ENCODE data around the gene METTL8. TPM values are rescaled to one million over a fixed set of nuclear protein-coding genes. Genes with fewer than 3 reads are reported as not detected.

Gene METTL8
- total RNA-seq, 1 experiment from 2014 or later = 31.5 TPM

- Histone ChIP-seq H3K27me3 (no peaks in the 10 kb centered on the region), H3K9me3 (no peaks in the 10 kb centered on the region), H3K36me3 (no peaks in the 10 kb centered on the region), H3K4me3 (no peak overlapping the region)
- DNase-seq = no peak
These were observed 91.8 kb downstream of the METTL8 start for GRCh38 chr2:171342067-171342413.

- Histone ChIP-seq H3K36me3 (no peaks in the 10 kb centered on the region), H3K9me3 (no peaks in the 10 kb centered on the region), H3K4me3 (no peak overlapping the region), H3K27me3 (no peaks in the 10 kb centered on the region)
- no peak for DNase-seq
These were observed 92.3 kb downstream of the METTL8 start for GRCh38 chr2:171341394-171342066.

DNA sequence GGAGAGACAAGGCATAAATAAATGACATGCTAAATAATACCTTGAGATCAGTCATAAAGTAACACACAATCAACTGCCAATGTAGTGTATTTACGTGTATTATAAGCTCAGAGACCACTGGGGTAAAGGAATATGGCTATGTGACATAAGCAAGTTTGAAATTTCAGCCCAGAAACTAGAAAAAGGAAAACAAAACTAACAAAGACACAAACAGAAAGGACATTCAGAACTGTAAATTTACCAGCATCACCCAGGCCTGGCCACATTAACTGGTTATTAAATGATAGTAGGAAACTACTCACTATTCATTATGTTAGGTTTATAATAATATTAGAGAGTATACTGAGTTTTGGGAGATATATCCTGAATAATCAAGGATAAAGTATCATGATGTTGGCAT, 98.8 kb downstream of the METTL8 start:
- no peak for DNase-seq
- Histone ChIP-seq H3K27me3 (no peaks in the 10 kb centered on the region), H3K36me3 (no peaks in the 10 kb centered on the region; the same call in 1 of the 2 replicates), H3K4me3 (no peak overlapping the region), H3K9me3 (no peaks in the 10 kb centered on the region)

DNA sequence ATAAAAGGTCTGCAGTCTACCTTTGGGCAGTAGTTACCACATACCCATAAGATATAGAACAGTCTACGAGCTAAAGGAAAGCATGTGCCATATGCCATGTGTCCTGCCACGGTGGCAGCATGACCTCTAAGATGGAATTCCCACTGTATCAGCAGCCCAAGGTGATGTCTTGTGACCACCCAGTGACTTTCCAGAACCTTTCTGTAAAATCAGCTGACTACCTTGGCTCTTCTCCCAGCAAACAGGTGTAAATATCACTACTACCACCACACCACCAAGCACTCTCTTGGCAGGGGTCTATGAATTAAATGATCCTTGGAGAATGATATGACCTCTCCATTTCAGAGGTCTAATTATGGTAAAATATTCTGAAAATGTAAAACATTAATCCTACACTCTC, 99.6 kb downstream of the METTL8 start:
- H3K4me3 ChIP-seq = no peak overlapping the region
- H3K9me3 ChIP-seq = no peaks in the 10 kb centered on the region
- no peaks in the 10 kb centered on the region for H3K27me3 ChIP-seq
- H3K36me3 ChIP-seq = no peaks in the 10 kb centered on the region; the same call in 1 of the 2 replicates
- DNase-seq = no peak

DNA sequence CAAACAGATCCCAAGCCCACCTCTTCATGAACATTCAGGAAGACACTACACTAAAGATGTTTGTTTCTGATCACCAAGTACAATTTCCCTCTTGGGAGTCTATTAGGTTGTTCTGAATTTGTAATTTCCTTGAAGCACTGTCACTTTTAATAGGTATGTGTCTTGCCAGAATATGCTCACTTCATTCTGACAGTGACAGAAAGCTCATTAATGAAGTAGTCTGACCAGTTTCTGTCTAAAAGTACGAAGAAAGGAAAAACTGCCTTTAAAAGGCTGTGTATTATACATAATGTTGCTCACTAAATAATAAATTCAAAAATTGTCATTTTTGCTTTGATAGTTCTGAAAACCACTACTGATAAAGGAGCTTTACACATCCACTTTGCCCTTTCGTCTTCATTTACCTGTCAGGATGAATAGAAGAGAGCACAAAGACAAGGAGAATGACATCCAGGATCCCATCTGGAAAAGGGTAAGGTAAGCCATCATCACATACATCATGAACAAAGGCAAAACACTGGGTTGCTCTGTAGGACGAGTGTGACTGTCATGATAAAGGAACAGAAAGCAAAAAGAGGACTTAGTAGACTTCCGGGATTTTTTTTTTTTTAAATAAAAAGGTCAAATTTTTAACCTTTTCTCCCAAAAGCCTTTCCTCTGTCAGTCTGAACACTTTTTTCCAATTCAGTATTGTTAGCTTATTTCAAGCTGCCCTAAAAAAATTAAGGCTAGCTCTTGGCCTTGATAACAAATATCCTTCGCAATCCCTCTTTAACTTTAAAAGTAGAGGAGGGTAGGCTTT, 103.4 kb downstream of the METTL8 start:
- Histone ChIP-seq H3K4me3 (no peak overlapping the region), H3K36me3 (no peaks in the 10 kb centered on the region; the same call in 1 of the 2 replicates), H3K9me3 (no peaks in the 10 kb centered on the region), H3K27me3 (no peaks in the 10 kb centered on the region)
- no peak for DNase-seq

GRCh38 chr2:171327043-171327496, 106.7 kb downstream of the METTL8 start:
- Histone ChIP-seq H3K36me3 (no peaks in the 10 kb centered on the region; the same call in 1 of the 2 replicates), H3K9me3 (no peaks in the 10 kb centered on the region), H3K4me3 (no peak overlapping the region), H3K27me3 (no peaks in the 10 kb centered on the region)
- DNase-seq = peak; percentile 41

DNA sequence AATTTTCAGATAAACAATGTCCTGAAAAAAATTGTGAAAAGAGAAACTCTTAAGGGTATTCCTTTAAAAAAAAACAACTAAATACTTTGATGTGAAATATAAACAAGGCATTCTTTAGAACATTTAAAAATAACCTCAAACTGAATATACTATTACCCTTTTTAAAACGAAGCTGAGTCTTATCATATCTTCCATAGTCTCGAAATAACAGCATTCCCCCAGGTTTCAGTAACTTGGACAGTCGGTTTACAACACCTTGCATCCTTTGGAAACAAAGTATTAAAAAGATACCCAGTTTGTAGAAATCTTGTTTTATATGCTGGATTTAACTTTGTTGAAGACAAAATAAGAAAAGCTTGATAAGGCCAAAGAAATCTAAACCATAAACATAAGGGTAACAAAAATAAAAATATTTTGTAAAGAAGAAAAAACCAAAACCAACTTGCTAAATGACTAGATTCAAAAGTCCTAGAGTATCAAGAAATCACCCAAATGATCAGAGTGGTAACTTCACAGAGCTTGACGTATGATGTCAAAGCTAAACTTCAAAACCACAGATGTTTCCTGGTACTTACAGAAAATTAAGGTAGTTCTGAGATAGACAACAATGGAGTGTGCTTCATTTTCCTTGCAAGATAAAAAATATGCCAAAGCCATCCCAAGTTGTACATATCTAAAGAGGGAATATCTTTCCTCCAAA, 107.8 kb downstream of the METTL8 start:
- no peaks in the 10 kb centered on the region; the same call in 1 of the 2 replicates for H3K36me3 ChIP-seq
- H3K27me3 ChIP-seq = no peaks in the 10 kb centered on the region
- DNase-seq = no peak
- H3K4me3 ChIP-seq = no peak overlapping the region
- no peaks in the 10 kb centered on the region for H3K9me3 ChIP-seq

GRCh38 chr2:171323971-171324528, 109.7 kb downstream of the METTL8 start:
- no peaks in the 10 kb centered on the region for H3K27me3 ChIP-seq
- H3K4me3 ChIP-seq = no peak overlapping the region
- no peak for DNase-seq
- no peaks in the 10 kb centered on the region; the same call in 1 of the 2 replicates for H3K36me3 ChIP-seq
- no peaks in the 10 kb centered on the region for H3K9me3 ChIP-seq

- no peaks in the 10 kb centered on the region for H3K9me3 ChIP-seq
- no peaks in the 10 kb centered on the region; the same call in 1 of the 2 replicates for H3K36me3 ChIP-seq
- no peaks in the 10 kb centered on the region for H3K27me3 ChIP-seq
- H3K4me3 ChIP-seq = no peak overlapping the region
- no peak for DNase-seq
These were observed 110.9 kb downstream of the METTL8 start for GRCh38 chr2:171322928-171323327.

- no peak for DNase-seq
- Histone ChIP-seq H3K27me3 (no peaks in the 10 kb centered on the region), H3K36me3 (no peaks in the 10 kb centered on the region; the same call in 1 of the 2 replicates), H3K9me3 (no peaks in the 10 kb centered on the region), H3K4me3 (no peak overlapping the region)
These were observed 113.1 kb downstream of the METTL8 start for GRCh38 chr2:171320731-171321130.

DNA sequence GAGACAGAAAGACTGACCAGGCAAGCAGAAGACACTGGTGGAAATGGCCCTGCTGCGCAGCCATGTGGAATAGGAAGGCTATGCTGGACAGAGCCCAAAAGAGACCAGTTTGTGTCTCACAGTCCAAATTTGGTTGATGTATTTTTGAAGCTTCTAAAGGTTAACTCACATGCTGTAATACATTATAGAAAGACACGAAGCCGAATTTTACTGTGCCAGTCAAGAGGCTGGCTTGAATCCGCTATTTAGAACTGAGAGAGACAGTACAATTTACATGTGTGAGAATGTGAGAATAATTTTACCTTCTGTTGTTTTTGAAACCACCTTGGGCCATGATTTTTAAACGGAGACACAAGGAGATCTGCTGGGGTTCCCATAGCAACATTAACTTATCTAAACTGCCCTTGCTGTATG, 113.6 kb downstream of the METTL8 start:
- H3K9me3 ChIP-seq = no peaks in the 10 kb centered on the region
- no peaks in the 10 kb centered on the region for H3K36me3 ChIP-seq
- no peaks in the 10 kb centered on the region for H3K27me3 ChIP-seq
- H3K4me3 ChIP-seq = no peak overlapping the region
- no peak for DNase-seq

GRCh38 chr2:171319164-171319810, 114.5 kb downstream of the METTL8 start:
- H3K4me3 ChIP-seq = no peak overlapping the region

DNA sequence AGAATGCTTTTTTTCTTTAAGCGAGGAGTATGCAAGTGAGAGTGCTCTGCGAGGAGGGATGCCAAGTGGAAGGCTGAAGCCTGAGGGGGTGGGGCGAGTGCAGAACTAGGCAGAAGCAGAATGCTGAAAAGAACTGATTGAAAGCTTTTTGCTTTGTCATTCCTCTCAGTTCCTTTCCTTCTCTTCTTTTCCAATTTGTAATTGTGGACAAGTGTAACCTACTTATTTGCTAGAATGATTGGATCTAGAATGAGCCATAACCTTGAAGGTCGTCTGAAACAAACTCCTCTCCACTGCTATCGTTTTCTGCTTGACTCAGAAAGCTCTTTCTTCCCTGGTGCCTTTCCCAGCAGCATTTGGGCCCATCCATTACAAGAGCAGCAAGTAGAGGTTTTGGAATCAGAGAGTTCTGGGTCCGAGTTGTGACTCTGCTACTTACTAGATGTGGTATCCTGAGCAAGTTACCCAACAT, 115.3 kb downstream of the METTL8 start:
- Histone ChIP-seq H3K4me3 (no peak overlapping the region), H3K9me3 (no peaks in the 10 kb centered on the region), H3K36me3 (no peaks in the 10 kb centered on the region), H3K27me3 (no peaks in the 10 kb centered on the region)
- DNase-seq = no peak

More at GRCh38 chr2:171319164-171319810, 114.5 kb downstream of the METTL8 start:
- Histone ChIP-seq H3K9me3 (no peaks in the 10 kb centered on the region), H3K27me3 (no peaks in the 10 kb centered on the region), H3K36me3 (no peaks in the 10 kb centered on the region)
- no peak for DNase-seq

GRCh38 chr2:171317492-171318125, 116.2 kb downstream of the METTL8 start:
- Histone ChIP-seq H3K4me3 (no peak overlapping the region), H3K36me3 (no peaks in the 10 kb centered on the region), H3K9me3 (no peaks in the 10 kb centered on the region; the same call in 1 of the 2 replicates), H3K27me3 (no peaks in the 10 kb centered on the region)
- no peak for DNase-seq

- H3K4me3 ChIP-seq = no peak overlapping the region
These were observed 116.9 kb downstream of the METTL8 start for GRCh38 chr2:171316755-171317337.

More at GRCh38 chr2:171316755-171317337, 116.9 kb downstream of the METTL8 start:
- no peaks in the 10 kb centered on the region for H3K36me3 ChIP-seq
- DNase-seq = no peak
- H3K27me3 ChIP-seq = no peaks in the 10 kb centered on the region
- H3K9me3 ChIP-seq = no peaks in the 10 kb centered on the region; the same call in none of the 2 replicates

All from MG63 (cell line).